ENCODE data around the gene SNTA1.
"Not testable (repeated sequence)": the region's sequence is repeated elsewhere in the genome, so short reads cannot be mapped to it uniquely, and the experiment has no call there.

Gene SNTA1

GRCh38 chr20:33443512-33444239, at the start of gene SNTA1:
SNTA1 (minus strand) TSS chr20:33443763; CDS start chr20:33443620, 143 bp downstream.
- peak; percentile 96 for DNase-seq

- no peak for DNase-seq
These were observed 47.5 kb upstream of the SNTA1 start for GRCh38 chr20:33490934-33491656.

GRCh38 chr20:33490023-33490933, 46.7 kb upstream of the SNTA1 start, which contains the start of gene CBFA2T2:
CBFA2T2 (plus strand) TSS chr20:33490096; CDS start chr20:33490268, 172 bp downstream.
- no peak for DNase-seq

- peak; percentile 100 for DNase-seq
These were observed 46.0 kb upstream of the SNTA1 start for GRCh38 chr20:33489495-33490022.

- DNase-seq, result peak; percentile 58
These were observed 45.3 kb upstream of the SNTA1 start for GRCh38 chr20:33488661-33489494.

- peak; percentile 41 for DNase-seq
These were observed 44.6 kb upstream of the SNTA1 start for GRCh38 chr20:33488201-33488600.

- DNase-seq, result not testable (repeated sequence)
These were observed 39.6 kb upstream of the SNTA1 start for GRCh38 chr20:33483186-33483585.

- DNase-seq, result no peak
These were observed 39.0 kb upstream of the SNTA1 start for GRCh38 chr20:33482581-33482980.

GRCh38 chr20:33481431-33481941, 37.9 kb upstream of the SNTA1 start:
- no peak for DNase-seq

- no peak for DNase-seq
These were observed 36.5 kb upstream of the SNTA1 start for GRCh38 chr20:33480048-33480447.

GRCh38 chr20:33477386-33478234, 34.0 kb upstream of the SNTA1 start:
- DNase-seq, result no peak

- DNase-seq, result no peak
These were observed 32.0 kb upstream of the SNTA1 start for GRCh38 chr20:33475381-33476152.

GRCh38 chr20:33474963-33475362, 31.4 kb upstream of the SNTA1 start:
- DNase-seq, result no peak

GRCh38 chr20:33474097-33474873, 30.7 kb upstream of the SNTA1 start:
- DNase-seq, result no peak

- DNase-seq, result no peak
These were observed 29.4 kb upstream of the SNTA1 start for GRCh38 chr20:33472868-33473435.

GRCh38 chr20:33470866-33471265, 27.3 kb upstream of the SNTA1 start:
- DNase-seq, result no peak

- no peak for DNase-seq
These were observed 26.9 kb upstream of the SNTA1 start for GRCh38 chr20:33470457-33470856.

- no peak for DNase-seq
These were observed 22.7 kb upstream of the SNTA1 start for GRCh38 chr20:33466303-33466646.

All from activated effector memory CD4-positive, alpha-beta T cell treated with anti-CD3 and anti-CD28 coated beads, Interleukin-2, amount 50 U/mL, for 16 hours (primary cell).